Activated B cell treated with CpG ODN at 0.5 μM for 24 hours (primary cell): Measurements from ENCODE around the gene NELFCD. TPM values are rescaled to one million over a fixed set of nuclear protein-coding genes. Genes with fewer than 3 reads are reported as not detected.

ENCODE experiments used
- ATAC-seq: fragments of 200-7000 bp; cut with Tn5 transposase; one replicate; pipeline ENCODE4 v1.10.0; 2021; ENCODE audit warnings: low read depth, mild to moderate bottlenecking, moderate library complexity
- CTCF ChIA-PET: fragments of 350-600 bp; sonication (Branson Sonifier 250); formaldehyde crosslinking; loops from one replicate; lab custom pipeline; 2021; ENCODE audit warnings: antibody characterized with exemption; lab: Charles Lee
- POLR2A ChIA-PET: fragments of 350-600 bp; sonication (Branson Sonifier 250); formaldehyde crosslinking; loops from one replicate; lab custom pipeline; 2021; ENCODE audit warnings: antibody characterized with exemption; lab: Charles Lee
- DNase-seq: peaks from one replicate; pipeline ENCODE4 v3.0.0; 2022
- H3K27ac Mint-ChIP-seq: one replicate; pipeline ENCODE4 v1.8.0; 2020; ENCODE audit warnings: mixed read lengths
- H3K27me3 Mint-ChIP-seq: one replicate; pipeline ENCODE4 v1.8.0; 2021; ENCODE audit warnings: mixed read lengths
- H3K36me3 Mint-ChIP-seq: one replicate; pipeline ENCODE4 v1.8.0; 2021; ENCODE audit warnings: low read depth, mixed read lengths
- H3K4me1 Mint-ChIP-seq: one replicate; pipeline ENCODE4 v1.8.0; 2021; ENCODE audit warnings: mixed read lengths
- H3K4me3 Mint-ChIP-seq: one replicate; pipeline ENCODE4 v1.8.0; 2020; ENCODE audit warnings: mild to moderate bottlenecking, mixed read lengths
- H3K9me3 Mint-ChIP-seq: one replicate; pipeline ENCODE4 v1.8.0; 2020; ENCODE audit warnings: mixed read lengths
- intact Hi-C: fragments of 100-400 bp; cut with micrococcal nuclease; formaldehyde crosslinking; loops from one replicate; pipeline ENCODE4 v1.15.1; 2024
- total RNA-seq: library from RNA; stranded (reverse); gene quantifications from 2 replicates; pipeline ENCODE4 v1.2.3, GENCODE V29; 2022
- TF ChIP-seq, protein P1 (sequence below): fragments of 200-600 bp; IDR thresholded peaks from one replicate; pipeline ENCODE4 v1.8.0; 2022; ENCODE audit warnings: antibody characterized with exemption, mild to moderate bottlenecking

Gene NELFCD
- total RNA-seq, 1 donor from 2014 or later = 107 TPM

DNA sequence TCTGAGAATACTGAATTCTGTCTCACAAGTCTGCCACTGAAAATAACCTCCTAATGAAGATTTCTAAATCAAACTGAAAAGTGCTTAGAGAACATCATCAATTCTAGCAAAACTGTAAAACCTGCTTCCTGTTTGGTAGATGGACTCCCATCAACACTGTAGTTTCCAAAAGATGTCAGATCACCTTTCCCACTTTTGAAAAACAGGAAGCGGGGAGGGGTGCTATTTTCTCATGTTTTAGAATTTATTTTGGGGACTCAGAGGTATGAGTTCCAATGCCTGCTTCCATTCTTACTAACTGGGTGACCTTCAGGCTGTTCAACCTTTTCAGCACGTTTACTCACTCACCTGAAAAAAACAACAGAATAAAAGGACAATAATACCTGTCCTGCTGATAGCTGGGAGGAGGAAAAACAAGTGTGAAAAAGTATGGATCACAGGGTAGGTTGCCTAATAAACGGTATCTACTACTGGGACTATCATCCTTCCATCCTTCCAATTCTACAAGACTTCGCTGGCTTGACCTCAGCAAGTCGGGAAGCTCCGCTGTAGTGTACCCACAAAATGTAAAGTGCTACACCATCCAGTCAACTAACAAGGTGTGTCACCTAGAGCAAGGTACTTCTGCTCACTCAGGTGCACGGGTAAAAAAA is 50.0 kb downstream of the NELFCD start:
- TF ChIP-seq, protein P1, sequence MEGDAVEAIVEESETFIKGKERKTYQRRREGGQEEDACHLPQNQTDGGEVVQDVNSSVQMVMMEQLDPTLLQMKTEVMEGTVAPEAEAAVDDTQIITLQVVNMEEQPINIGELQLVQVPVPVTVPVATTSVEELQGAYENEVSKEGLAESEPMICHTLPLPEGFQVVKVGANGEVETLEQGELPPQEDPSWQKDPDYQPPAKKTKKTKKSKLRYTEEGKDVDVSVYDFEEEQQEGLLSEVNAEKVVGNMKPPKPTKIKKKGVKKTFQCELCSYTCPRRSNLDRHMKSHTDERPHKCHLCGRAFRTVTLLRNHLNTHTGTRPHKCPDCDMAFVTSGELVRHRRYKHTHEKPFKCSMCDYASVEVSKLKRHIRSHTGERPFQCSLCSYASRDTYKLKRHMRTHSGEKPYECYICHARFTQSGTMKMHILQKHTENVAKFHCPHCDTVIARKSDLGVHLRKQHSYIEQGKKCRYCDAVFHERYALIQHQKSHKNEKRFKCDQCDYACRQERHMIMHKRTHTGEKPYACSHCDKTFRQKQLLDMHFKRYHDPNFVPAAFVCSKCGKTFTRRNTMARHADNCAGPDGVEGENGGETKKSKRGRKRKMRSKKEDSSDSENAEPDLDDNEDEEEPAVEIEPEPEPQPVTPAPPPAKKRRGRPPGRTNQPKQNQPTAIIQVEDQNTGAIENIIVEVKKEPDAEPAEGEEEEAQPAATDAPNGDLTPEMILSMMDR = no peak
- DNase-seq = no peak
- H3K4me1 Mint-ChIP-seq = peaks cover 58% of the 10 kb centered on the region
- peak overlapping the region; percentile 96 for H3K4me3 Mint-ChIP-seq
- CTCF ChIA-PET = interaction anchor here (1.2 to 2.4 kb wide), 5 partner anchors 15 to 191 kb away, joined by 3 to 10 read pairs (median 5); no protein-coding TSS in a partner anchor
- peaks cover 83% of the 10 kb centered on the region for H3K36me3 Mint-ChIP-seq
- H3K27ac Mint-ChIP-seq = peak overlapping the region; percentile 95
- intact Hi-C loops = loop anchor here (5.0 kb wide), 1 partner anchor 379 kb away; the partner anchor contains the start of gene STX16
- POLR2A ChIA-PET = interaction anchor here (1.0 to 4.4 kb wide), 14 partner anchors 9 to 1633 kb away, joined by 3 to 89 read pairs (median 38); partner anchors contain the start of genes CTSZ, GNAS, GNAS-AS1 and NELFCD
- H3K9me3 Mint-ChIP-seq = no peaks in the 10 kb centered on the region
- no peak for ATAC-seq
- no peaks in the 10 kb centered on the region for H3K27me3 Mint-ChIP-seq

DNA sequence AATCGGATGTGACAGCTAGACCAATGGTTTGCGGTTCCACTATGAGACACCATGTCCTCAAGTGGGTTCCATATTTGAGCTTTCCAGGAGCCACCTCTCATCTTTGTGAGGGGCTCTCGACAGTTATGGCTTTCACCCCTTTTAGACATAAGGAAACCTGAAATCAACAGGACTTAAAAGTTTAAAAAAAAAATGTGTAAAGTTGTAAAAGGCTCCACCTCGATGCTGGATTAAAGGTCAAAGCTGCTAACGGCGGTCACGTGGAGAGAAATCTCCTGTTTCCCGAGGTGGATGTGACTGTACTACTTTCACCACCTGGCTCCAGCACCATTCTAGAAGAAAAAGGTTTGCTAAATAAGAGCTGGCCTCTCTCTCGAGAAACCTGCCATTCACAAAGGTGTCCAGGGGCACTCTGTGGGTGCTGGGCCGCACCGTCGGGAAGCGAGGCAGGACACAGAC is 50.5 kb downstream of the NELFCD start:
- Mint-ChIP-seq H3K27ac (peak overlapping the region; percentile 95), H3K4me1 (peaks cover 56% of the 10 kb centered on the region), H3K4me3 (peak overlapping the region; percentile 96), H3K36me3 (peaks cover 83% of the 10 kb centered on the region), H3K27me3 (no peaks in the 10 kb centered on the region), H3K9me3 (no peaks in the 10 kb centered on the region)
- intact Hi-C loops = loop anchor here (1.0 to 5.0 kb wide), 8 partner anchors 11 to 722 kb away; partner anchors contain the start of genes CTSZ, NELFCD, PRELID3B and RAB22A
- ATAC-seq (no peak), DNase-seq (no peak)
- POLR2A ChIA-PET = interaction anchor here (0.9 to 4.4 kb wide), 27 partner anchors 8 to 1634 kb away, joined by 3 to 89 read pairs (median 7); partner anchors contain the start of genes CTSZ, GNAS, GNAS-AS1 and NELFCD
- TF ChIP-seq, protein P1 = no peak
- CTCF ChIA-PET = interaction anchor here (0.9 to 2.4 kb wide), 6 partner anchors 16 to 191 kb away, joined by 3 to 10 read pairs (median 4); no protein-coding TSS in a partner anchor

- intact Hi-C loops = loop anchor here (1.0 to 5.0 kb wide), 8 partner anchors 10 to 723 kb away; partner anchors contain the start of genes CTSZ, NELFCD, PRELID3B and RAB22A
- peak within 1 kb of the TSS; percentile 95 for H3K27ac Mint-ChIP-seq
- ChIA-PET CTCF (interaction anchor here (0.8 to 2.4 kb wide), 8 partner anchors 16 to 190 kb away, joined by 3 to 10 read pairs (median 4); no protein-coding TSS in a partner anchor), POLR2A (interaction anchor here (0.8 to 4.4 kb wide), 37 partner anchors 8 to 1634 kb away, joined by 3 to 89 read pairs (median 6); partner anchors contain the start of genes CTSZ, GNAS, GNAS-AS1 and NELFCD)
- DNase-seq = peak; percentile 98
- peaks cover 50% of the 10 kb centered on the region for H3K4me1 Mint-ChIP-seq
- peak; percentile 96 for ATAC-seq
- TF ChIP-seq, protein P1 = no peak
- H3K27me3 Mint-ChIP-seq = no peaks in the 10 kb centered on the region
- peak within 1 kb of the TSS; percentile 96 for H3K4me3 Mint-ChIP-seq
- no peaks in the 10 kb centered on the region for H3K9me3 Mint-ChIP-seq
- H3K36me3 Mint-ChIP-seq = peaks cover 83% of the 10 kb centered on the region
Measured at GRCh38 chr20:59032023-59032712, 51.1 kb downstream of the NELFCD start, which contains the start of gene ATP5F1E. Gene ATP5F1E, minus strand, starts transcription at chr20:59032335. Its CDS starts 84 bp downstream, at chr20:59032251.

DNA sequence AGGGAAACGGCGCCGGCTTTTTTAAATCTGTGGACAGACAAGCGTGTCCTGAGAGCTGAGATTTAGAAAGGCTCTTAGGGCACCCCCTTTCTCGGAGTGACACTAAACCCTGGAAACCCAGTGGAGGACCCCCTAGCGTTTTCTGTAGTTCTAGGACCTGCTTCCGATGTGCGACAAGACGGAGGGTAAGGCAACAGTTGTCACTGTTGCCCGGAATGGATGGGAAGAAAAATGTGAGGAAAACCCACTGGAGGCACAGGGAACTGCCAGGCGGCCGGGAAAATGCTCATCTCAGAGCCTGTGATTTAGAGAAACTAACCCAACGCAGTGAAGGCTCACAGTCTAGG is 51.6 kb downstream of the NELFCD start:
- intact Hi-C loops = loop anchor here (1.0 to 5.0 kb wide), 8 partner anchors 10 to 723 kb away; partner anchors contain the start of genes CTSZ, NELFCD, PRELID3B and RAB22A
- H3K27me3 Mint-ChIP-seq = no peaks in the 10 kb centered on the region
- no peaks in the 10 kb centered on the region for H3K9me3 Mint-ChIP-seq
- DNase-seq = no peak
- TF ChIP-seq, protein P1 = no peak
- H3K36me3 Mint-ChIP-seq = peaks cover 83% of the 10 kb centered on the region
- H3K27ac Mint-ChIP-seq = peak overlapping the region; percentile 94
- ChIA-PET POLR2A (interaction anchor here (0.8 to 4.4 kb wide), 32 partner anchors 9 to 727 kb away, joined by 3 to 89 read pairs (median 7); partner anchors contain the start of genes CTSZ, GNAS, GNAS-AS1 and NELFCD), CTCF (interaction anchor here (0.8 to 2.4 kb wide), 5 partner anchors 17 to 189 kb away, joined by 3 to 10 read pairs (median 5); no protein-coding TSS in a partner anchor)
- peak overlapping the region; percentile 96 for H3K4me3 Mint-ChIP-seq
- peaks cover 45% of the 10 kb centered on the region for H3K4me1 Mint-ChIP-seq
- no peak for ATAC-seq
